ENCODE results near the gene CD46.

DNA sequence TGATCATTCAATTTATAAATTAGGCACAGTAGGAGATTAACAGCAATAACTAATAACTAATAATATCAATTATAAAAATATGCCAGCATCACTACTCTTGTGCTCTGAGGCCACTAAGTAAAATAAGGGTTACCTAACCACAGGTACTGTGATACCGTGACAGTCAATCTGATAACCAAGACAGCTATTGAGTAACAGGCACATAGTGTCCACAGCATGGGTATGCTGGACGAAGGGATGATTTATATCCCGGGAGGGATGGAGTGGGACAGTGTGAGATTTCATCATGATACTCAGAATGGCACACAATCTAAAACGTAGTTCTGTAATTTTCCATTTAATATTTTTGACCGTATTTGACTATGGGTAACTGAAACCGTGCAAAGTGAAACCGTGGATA is 39.4 kb downstream of the CD46 start:
- TF ChIP-seq, protein P1, sequence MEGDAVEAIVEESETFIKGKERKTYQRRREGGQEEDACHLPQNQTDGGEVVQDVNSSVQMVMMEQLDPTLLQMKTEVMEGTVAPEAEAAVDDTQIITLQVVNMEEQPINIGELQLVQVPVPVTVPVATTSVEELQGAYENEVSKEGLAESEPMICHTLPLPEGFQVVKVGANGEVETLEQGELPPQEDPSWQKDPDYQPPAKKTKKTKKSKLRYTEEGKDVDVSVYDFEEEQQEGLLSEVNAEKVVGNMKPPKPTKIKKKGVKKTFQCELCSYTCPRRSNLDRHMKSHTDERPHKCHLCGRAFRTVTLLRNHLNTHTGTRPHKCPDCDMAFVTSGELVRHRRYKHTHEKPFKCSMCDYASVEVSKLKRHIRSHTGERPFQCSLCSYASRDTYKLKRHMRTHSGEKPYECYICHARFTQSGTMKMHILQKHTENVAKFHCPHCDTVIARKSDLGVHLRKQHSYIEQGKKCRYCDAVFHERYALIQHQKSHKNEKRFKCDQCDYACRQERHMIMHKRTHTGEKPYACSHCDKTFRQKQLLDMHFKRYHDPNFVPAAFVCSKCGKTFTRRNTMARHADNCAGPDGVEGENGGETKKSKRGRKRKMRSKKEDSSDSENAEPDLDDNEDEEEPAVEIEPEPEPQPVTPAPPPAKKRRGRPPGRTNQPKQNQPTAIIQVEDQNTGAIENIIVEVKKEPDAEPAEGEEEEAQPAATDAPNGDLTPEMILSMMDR (IDR thresholded peaks at IDR 0.05 in 8 of 11, conservative IDR thresholded peaks at IDR 0.05 in 3 of 11), result no peak
- TF ChIP-seq POLR2A (IDR thresholded peaks at IDR 0.05) (no peak), POLR2AphosphoS5 (IDR thresholded peaks at IDR 0.05) (no peak)
